HG03460 (cell line): ENCODE data around the gene ADAMTS17.
"Not testable (repeated sequence)": the region's sequence is repeated elsewhere in the genome, so short reads cannot be mapped to it uniquely, and the experiment has no call there.

Experiments used
- ATAC-seq: cut with Tn5 transposase; IDR thresholded peaks from one replicate; pipeline ENCODE4 v1.9.1; 2021; ENCODE audit not compliant: unreplicated experiment

The ADAMTS17 gene

GRCh38 chr15:99926532-99926931 is 415.2 kb downstream of the ADAMTS17 start:
- ATAC-seq: not testable (repeated sequence)

- ATAC-seq: no peak
These were observed 415.9 kb downstream of the ADAMTS17 start for GRCh38 chr15:99925661-99926461.

GRCh38 chr15:99923711-99924110 is 418.1 kb downstream of the ADAMTS17 start:
- ATAC-seq: no peak
